Stomach smooth muscle (tissue), 2 donors: Measurements from ENCODE around the gene DLG5.

ENCODE experiments used
- H3K27ac ChIP-seq: one replicate; pipeline ENCODE4 v1.7.0; 2013; ENCODE audit warnings: mild to moderate bottlenecking, low read length, inconsistent platforms
- H3K27me3 ChIP-seq, 2 donors: one replicate each; pipeline ENCODE4 v1.7.0; 2013; ENCODE audit warnings: low read length in 2 of 2; ENCODE audit not compliant: insufficient read depth in 2 of 2, control insufficient read depth in 1 of 2
- H3K36me3 ChIP-seq, 2 donors: one replicate each; pipeline ENCODE4 v1.7.0; 2013; ENCODE audit warnings: low read length in 2 of 2; ENCODE audit not compliant: control insufficient read depth in 2 of 2, insufficient read depth in 2 of 2
- H3K4me1 ChIP-seq: one replicate; pipeline ENCODE4 v1.7.0; 2013; ENCODE audit warnings: low read length; ENCODE audit not compliant: control insufficient read depth, insufficient read depth
- H3K4me3 ChIP-seq, 2 donors: one replicate each; pipeline ENCODE4 v1.7.0; 2013; ENCODE audit warnings: low read length in 2 of 2
- H3K9ac ChIP-seq, 2 donors: one replicate each; pipeline ENCODE4 v1.7.0; 2013; ENCODE audit warnings: low read length in 2 of 2, mild to moderate bottlenecking in 1 of 2
- H3K9me3 ChIP-seq, 2 donors: one replicate each; pipeline ENCODE4 v1.7.0; 2013; ENCODE audit warnings: low read length in 2 of 2; ENCODE audit not compliant: control insufficient read depth in 2 of 2
- donor health status: healthy.
- donor health status: Pancreatic carcinoma.

DLG5 gene

DNA sequence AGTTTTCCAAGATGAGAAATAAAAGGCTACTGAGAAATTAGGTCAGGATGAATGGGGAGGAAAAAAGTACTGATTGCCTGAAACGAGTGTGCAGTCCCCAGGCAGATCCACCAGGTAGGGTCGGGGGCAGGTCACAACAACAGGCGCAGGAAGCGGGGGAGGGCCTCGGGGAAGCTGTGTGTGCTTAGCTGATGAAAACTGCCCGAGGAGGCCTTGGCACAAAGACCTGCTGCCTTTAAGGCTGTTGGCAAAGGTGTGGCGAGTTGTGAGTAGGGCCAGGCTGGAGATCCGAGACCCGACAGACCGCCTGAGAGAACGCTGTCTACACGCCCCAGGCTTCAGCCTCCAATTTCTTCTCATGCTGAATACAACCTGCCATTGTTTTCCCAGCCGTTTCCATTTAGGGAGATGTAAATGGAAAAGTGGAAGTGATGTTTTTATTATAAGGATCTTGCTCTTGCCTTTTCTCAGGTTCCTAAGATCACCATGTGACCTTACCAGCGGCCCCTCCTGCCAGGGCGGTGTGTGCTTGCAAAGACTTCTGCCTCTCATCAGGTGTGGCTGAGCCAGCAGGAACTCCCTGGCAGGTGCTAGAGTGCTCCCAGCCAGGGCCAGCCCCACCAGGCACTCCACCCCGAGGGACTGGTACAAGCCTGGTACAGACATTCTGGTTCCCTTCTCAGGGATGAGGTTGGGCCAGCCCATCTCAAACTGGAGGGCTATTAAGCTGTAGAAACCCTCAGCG, 60.8 kb downstream of the DLG5 start:
- peak overlapping the region; percentile 37 for H3K27ac ChIP-seq

DNA sequence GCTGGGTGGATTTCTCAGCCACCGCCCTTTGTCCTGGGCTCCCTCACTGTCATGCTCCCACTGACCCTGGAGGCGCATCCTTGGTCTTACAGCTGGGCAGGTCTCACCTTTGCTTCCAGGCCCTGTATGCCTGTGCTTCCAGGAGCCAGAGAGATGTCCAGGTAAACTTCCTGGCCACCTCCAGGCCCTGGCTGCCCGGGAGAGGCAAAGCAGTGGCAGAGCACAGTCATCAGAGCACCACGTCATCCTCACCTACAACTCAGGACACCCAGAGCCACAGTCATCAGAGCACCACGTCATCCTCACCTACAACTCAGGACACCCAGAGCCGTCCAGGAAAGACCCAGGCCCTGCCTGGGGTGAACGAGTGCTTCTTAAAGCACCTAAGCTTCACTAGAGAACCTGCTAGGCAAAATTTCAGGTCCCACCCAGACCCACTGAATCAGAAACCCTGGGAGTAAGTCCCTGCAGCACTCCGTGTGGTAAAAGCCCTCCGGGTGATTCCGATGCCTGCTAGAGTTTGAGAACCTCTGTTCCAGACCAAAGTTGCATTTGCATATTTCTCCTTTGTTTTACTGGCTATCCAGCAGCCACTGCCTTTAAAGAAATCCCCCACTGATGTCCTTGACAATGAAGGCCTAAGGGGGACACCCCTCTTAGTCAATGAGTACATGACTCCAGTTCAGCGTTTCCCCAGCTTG, 62.3 kb downstream of the DLG5 start:
- H3K9ac ChIP-seq: no peak overlapping the region
- H3K9me3 ChIP-seq: no peaks in the 10 kb centered on the region
- no peaks in the 10 kb centered on the region for H3K27me3 ChIP-seq
- H3K4me1 ChIP-seq: peaks cover 35% of the 10 kb centered on the region
- H3K36me3 ChIP-seq: peaks cover 10 to 20% of the 10 kb centered on the region in 2 donors
- H3K4me3 ChIP-seq: no peak overlapping the region
- H3K27ac ChIP-seq: peak overlapping the region; percentile 46

More for the DNA sequence above, 60.8 kb downstream of the DLG5 start:
- Histone ChIP-seq H3K9ac (no peak overlapping the region), H3K4me1 (peaks cover 47% of the 10 kb centered on the region), H3K4me3 (no peak overlapping the region), H3K9me3 (no peaks in the 10 kb centered on the region), H3K36me3 (peaks cover 10 to 20% of the 10 kb centered on the region in 2 donors), H3K27me3 (no peaks in the 10 kb centered on the region)

DNA sequence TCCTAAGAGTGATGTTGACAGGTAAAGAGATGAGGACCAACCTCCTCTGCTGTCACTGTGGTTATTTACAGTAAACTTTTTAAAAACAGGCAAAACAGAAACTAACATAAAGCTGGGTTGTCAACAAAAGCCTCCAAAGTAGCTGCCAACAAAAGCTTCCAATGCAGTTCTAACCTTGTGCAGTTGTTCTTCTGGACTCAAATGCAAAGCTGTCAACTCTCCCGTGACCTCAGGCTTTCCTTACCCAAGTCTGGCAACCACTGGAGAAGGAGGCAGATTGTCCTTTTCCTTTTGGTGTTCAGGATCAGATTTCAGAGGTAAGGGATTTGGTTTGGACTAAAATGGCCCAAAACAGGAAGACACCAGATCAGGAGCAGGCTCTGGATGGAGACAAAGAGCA, 63.1 kb downstream of the DLG5 start:
- Histone ChIP-seq H3K27ac (peak overlapping the region; percentile 46), H3K9ac (peak overlapping the region in 1 of 2 donors; percentile 13), H3K9me3 (no peaks in the 10 kb centered on the region), H3K4me1 (peaks cover 31% of the 10 kb centered on the region), H3K4me3 (no peak overlapping the region), H3K27me3 (no peaks in the 10 kb centered on the region), H3K36me3 (peaks cover 10 to 20% of the 10 kb centered on the region in 2 donors)

DNA sequence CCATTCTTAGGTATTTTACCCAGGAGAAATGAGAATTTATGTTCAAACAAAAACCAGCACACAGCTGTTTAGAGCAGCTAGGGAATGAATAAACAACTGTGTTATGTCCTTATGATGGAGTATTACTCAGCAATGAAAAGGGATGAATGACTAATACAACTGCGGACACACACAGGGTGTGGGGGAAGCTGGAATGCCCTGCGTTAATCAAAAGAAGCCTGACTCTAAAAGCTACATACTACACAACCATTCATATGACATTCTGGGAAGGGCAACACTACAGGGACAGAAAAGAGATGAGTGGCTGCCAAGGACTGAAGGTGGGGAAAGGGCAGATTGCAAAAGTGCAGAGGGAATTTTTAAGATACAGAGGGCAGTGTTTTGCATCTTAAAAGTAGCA, 64.0 kb downstream of the DLG5 start:
- Histone ChIP-seq H3K27me3 (no peaks in the 10 kb centered on the region), H3K36me3 (peaks cover 5 to 17% of the 10 kb centered on the region in 2 donors), H3K27ac (no peak overlapping the region)

DNA sequence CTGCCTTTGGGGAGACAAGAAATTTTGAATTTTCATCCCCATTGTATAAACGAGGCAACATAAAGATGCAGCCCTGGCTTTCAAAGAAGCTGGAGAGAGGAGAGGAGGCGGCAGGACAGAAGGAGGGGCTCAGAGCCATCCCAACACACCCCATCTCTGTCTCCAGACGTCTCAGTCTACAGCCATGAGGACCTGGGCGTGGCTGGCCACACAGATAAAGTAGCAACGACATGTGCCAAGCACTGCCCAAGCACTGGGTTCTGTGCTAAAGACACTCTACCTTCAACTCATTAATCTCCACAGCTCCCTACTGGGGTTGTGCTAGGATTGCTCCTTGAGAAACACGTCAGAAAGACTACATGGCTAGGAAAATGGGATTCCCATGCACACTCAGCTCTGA, 65.2 kb downstream of the DLG5 start:
- Histone ChIP-seq H3K27ac (no peak overlapping the region), H3K36me3 (peaks cover 1 to 11% of the 10 kb centered on the region in 2 donors), H3K9me3 (no peaks in the 10 kb centered on the region), H3K9ac (no peak overlapping the region), H3K27me3 (no peaks in the 10 kb centered on the region), H3K4me3 (no peak overlapping the region), H3K4me1 (peaks cover 27% of the 10 kb centered on the region)

More for the DNA sequence above, 64.0 kb downstream of the DLG5 start:
- Histone ChIP-seq H3K9ac (no peak overlapping the region), H3K4me1 (peaks cover 31% of the 10 kb centered on the region), H3K4me3 (no peak overlapping the region), H3K9me3 (no peaks in the 10 kb centered on the region)

DNA sequence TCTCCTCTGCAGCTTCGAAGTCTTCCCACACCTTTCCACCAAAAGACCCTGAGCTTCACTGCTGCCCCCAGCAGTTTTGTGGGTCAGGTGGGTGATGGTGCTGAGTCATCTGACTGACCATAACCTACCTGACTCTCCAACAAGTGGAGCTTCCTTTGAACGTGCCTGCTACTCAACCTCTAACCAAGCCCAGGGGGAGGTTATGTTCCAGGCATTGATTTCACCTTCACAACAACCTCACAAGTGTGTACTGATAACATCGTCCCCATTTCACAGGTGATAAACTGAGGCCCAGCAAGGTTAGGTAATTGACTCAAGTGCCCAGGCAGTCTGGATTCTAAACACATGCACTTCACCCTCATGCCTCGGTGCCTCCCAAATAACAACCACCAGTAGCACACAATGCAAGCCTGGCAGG, 66.7 kb downstream of the DLG5 start:
- H3K27ac ChIP-seq: no peak overlapping the region
- no peaks in the 10 kb centered on the region for H3K9me3 ChIP-seq
- H3K4me3 ChIP-seq: no peak overlapping the region
- H3K9ac ChIP-seq: no peak overlapping the region
- peaks cover 4 to 11% of the 10 kb centered on the region in 2 donors for H3K36me3 ChIP-seq
- no peaks in the 10 kb centered on the region for H3K27me3 ChIP-seq
- H3K4me1 ChIP-seq: peaks cover 28% of the 10 kb centered on the region

DNA sequence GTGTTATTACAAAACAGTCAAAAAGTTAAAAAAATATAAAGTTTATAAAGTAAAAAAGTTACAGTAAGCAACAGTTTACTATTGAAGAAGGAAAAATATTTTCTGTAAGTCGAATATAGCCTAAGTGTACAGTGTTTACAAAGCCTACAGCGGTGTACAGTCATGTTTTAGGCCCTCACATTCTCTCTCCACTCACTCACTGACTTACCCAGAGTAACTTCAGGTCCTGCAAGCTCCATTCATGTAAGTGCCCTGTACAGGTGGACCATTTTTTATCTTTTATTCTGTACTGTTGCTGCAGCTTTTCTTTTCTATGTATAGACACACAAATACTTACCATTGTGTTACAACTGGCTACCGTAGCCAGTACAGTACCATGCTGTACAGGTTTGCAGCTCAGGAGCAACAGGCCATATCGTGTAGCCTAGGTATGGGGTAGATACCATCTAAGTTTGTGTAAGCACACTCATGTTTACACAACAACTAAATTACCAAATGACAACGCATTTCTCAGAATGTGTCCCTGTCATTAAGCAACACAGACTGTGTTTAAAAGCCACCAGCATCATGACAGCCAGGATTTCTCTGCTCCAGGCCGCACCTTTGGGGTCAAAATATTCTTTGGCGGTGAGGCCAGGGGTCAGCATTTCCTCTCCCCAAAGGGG, 67.2 kb downstream of the DLG5 start:
- H3K36me3 ChIP-seq: peaks cover 4 to 13% of the 10 kb centered on the region in 2 donors
- no peaks in the 10 kb centered on the region for H3K9me3 ChIP-seq
- no peak overlapping the region for H3K27ac ChIP-seq
- H3K9ac ChIP-seq: no peak overlapping the region
- H3K27me3 ChIP-seq: no peaks in the 10 kb centered on the region
- peaks cover 23% of the 10 kb centered on the region for H3K4me1 ChIP-seq
- H3K4me3 ChIP-seq: no peak overlapping the region

DNA sequence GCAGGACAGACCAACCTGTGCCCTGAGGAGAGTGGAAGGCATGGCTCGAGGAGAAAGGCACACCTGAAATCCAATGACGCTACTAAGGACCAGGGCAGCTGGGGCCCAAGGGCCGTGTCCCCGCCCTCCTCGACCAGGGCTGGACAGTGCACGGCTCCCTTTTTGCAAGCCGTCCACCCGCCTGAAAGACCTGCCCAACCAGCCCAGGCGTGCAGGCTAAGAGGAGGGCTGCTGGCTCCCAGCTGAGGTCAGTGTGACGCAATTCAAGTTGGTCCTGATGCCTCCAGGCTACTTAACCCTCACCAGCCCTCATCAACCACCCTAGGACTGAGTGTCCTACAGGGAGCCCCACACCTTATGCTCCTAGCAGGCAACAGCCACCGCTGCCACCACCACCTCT, 69.3 kb downstream of the DLG5 start:
- H3K4me1 ChIP-seq: peaks cover 13% of the 10 kb centered on the region
- H3K4me3 ChIP-seq: no peak overlapping the region

DNA sequence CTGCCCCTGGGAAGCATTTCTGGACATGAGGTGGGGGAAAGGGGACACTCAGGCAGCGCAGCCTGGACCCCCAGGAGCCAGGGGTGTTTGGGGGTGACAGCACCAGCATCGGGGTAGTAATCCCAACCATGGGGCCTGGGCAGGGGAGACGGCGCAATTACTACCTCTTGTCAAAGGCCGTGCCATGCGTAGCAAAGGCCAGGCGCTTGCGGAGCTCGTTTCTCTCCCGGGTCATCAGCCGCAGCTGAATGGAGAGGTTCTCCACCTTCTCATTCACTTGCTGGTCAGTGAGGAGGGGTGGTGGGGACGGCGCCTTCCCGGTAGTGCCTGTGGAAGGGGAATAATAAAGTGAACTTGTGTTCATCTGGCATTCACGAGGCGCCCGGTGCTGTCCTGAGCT, 70.0 kb downstream of the DLG5 start:
- no peaks in the 10 kb centered on the region for H3K9me3 ChIP-seq
- H3K27me3 ChIP-seq: no peaks in the 10 kb centered on the region
- peaks cover 15% of the 10 kb centered on the region for H3K4me1 ChIP-seq
- no peak overlapping the region for H3K27ac ChIP-seq
- no peak overlapping the region for H3K9ac ChIP-seq
- H3K36me3 ChIP-seq: peaks cover 19 to 28% of the 10 kb centered on the region in 2 donors
- H3K4me3 ChIP-seq: no peak overlapping the region

More for the DNA sequence above, 69.3 kb downstream of the DLG5 start:
- H3K36me3 ChIP-seq: peaks cover 19 to 26% of the 10 kb centered on the region in 2 donors
- no peak overlapping the region for H3K9ac ChIP-seq
- H3K27ac ChIP-seq: no peak overlapping the region
- H3K9me3 ChIP-seq: no peaks in the 10 kb centered on the region
- no peaks in the 10 kb centered on the region for H3K27me3 ChIP-seq

DNA sequence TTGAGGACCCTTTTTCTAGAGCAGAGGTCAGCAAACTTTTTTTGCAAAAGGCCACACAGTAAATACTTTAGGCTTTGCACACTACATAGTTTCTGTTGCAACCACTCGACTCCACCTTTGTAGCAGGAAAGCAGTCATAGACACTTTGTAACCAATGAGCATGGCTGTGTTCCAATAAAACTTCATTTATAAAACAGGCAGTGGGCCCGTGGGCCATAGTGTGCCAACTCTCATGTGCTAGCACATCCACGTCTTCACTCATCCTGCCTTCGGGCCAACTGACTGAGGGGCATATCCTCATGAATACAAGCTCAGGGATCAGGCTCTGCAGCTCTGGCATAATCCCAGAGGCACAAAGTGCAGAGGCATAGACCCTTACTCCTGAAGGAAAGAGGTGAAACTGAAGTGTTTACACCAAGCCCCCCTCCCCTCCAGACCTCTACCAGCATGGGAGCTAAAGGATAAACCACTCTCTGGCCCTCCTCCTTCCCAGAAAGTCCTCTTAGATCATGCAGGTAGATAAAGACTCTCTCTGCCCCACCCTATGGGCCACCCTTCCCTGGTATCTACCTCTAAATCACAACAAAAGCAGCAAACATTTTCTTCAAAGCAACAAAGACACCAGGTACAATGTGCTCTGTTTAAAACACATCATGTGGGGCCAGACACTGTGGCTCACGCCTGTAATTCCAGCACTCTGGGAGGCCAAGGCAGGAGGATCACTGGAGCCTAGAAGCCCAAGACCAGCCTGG, 71.0 kb downstream of the DLG5 start:
- Histone ChIP-seq H3K9ac (peak overlapping the region in 1 of 2 donors; percentile 5), H3K9me3 (no peaks in the 10 kb centered on the region), H3K4me3 (no peak overlapping the region), H3K4me1 (peaks cover 10% of the 10 kb centered on the region), H3K36me3 (peaks cover 24 to 35% of the 10 kb centered on the region in 2 donors), H3K27me3 (no peaks in the 10 kb centered on the region), H3K27ac (no peak overlapping the region)
